PFSK-1 (cell line): ENCODE data around the gene MORC3.

Experiments
- FOXP2 ChIP-seq: optimal IDR thresholded peaks from 2 replicates; pipeline ENCODE3; 2011; ENCODE audit warnings: borderline replicate concordance, control low read depth, inconsistent platforms; ENCODE audit not compliant: insufficient read depth; ENCODE audit errors: extremely low read length, extremely low read depth
- POLR2AphosphoS5 ChIP-seq: IDR thresholded peaks from 2 replicates; pipeline ENCODE4 v1.6.1; 2012; ENCODE audit warnings: low read depth, mild to moderate bottlenecking, control low read depth, low read length, moderate library complexity
- REST ChIP-seq, 2 experiments: IDR thresholded peaks; 2 replicates each; pipeline versions ENCODE4 v1.6.1 to v1.8.0; 2011 to 2012; ENCODE audit warnings: low read depth in 2 of 2, low read length in 2 of 2, control low read depth in 1 of 2, inconsistent platforms in 1 of 2, mild to moderate bottlenecking in 1 of 2, moderate library complexity in 1 of 2; ENCODE audit not compliant: insufficient read depth in 1 of 2
- SIN3A ChIP-seq: IDR thresholded peaks from 2 replicates; pipeline ENCODE4 v1.6.1; 2012; ENCODE audit warnings: mild to moderate bottlenecking, low read length, moderate library complexity, borderline replicate concordance; ENCODE audit not compliant: insufficient read depth
- TAF1 ChIP-seq: IDR thresholded peaks from 2 replicates; pipeline ENCODE4 v1.6.1; 2012; ENCODE audit warnings: low read length, control low read depth, borderline replicate concordance; ENCODE audit not compliant: insufficient read depth

Gene MORC3

GRCh38 chr21:36291509-36291908 lies 28.5 kb upstream of the MORC3 start:
- TF ChIP-seq TAF1 = no peak
- no peak for TF ChIP-seq SIN3A
- TF ChIP-seq REST (IDR thresholded peaks at IDR 0.05; ENCODE audit: insufficient read depth in 1 of 2, low read depth in 2 of 2, low read length in 2 of 2) = no peak
- no peak for TF ChIP-seq POLR2AphosphoS5
- TF ChIP-seq FOXP2 = no peak

GRCh38 chr21:36297406-36297937 lies 22.5 kb upstream of the MORC3 start:
- TF ChIP-seq TAF1 = no peak
- no peak for TF ChIP-seq POLR2AphosphoS5
- no peak for TF ChIP-seq FOXP2
- TF ChIP-seq REST (IDR thresholded peaks at IDR 0.05; ENCODE audit: insufficient read depth in 1 of 2, low read depth in 2 of 2, low read length in 2 of 2) = no peak
- no peak for TF ChIP-seq SIN3A

GRCh38 chr21:36297938-36298572 lies 21.9 kb upstream of the MORC3 start:
- TF ChIP-seq REST (IDR thresholded peaks at IDR 0.05; ENCODE audit: insufficient read depth in 1 of 2, low read depth in 2 of 2, low read length in 2 of 2) (no peak), POLR2AphosphoS5 (no peak), SIN3A (no peak), FOXP2 (no peak), TAF1 (no peak)

- TF ChIP-seq TAF1 (no peak), REST (IDR thresholded peaks at IDR 0.05; ENCODE audit: insufficient read depth in 1 of 2, low read depth in 2 of 2, low read length in 2 of 2) (no peak), POLR2AphosphoS5 (no peak), FOXP2 (no peak)
These were observed 13.0 kb upstream of the MORC3 start for GRCh38 chr21:36306872-36307534.
